Cardiac fibroblast (primary cell): Measurements from ENCODE around the gene IL1RL1.

Source experiments
- DNase-seq, 2 donors: peaks; one replicate each; pipeline versions ENCODE4 v3.0.0 to v3.0.0-alpha.2; 2010; ENCODE audit warnings: low read depth in 2 of 2
- H3K4me3 ChIP-seq, 2 donors: replicated peaks in 1 of 2; 1 replicate in 1 of 2; 2 replicates in 1 of 2; pipeline ENCODE4 v1.5.1; 2011; ENCODE audit warnings: low read depth in 2 of 2, low read length in 2 of 2, mild to moderate bottlenecking in 2 of 2, moderate library complexity in 1 of 2
- TF ChIP-seq, protein P1 (sequence below): IDR thresholded peaks from one replicate; pipeline ENCODE4 v1.5.1; 2011; ENCODE audit warnings: low read depth, mild to moderate bottlenecking, low read length, inconsistent platforms

IL1RL1 gene

DNA sequence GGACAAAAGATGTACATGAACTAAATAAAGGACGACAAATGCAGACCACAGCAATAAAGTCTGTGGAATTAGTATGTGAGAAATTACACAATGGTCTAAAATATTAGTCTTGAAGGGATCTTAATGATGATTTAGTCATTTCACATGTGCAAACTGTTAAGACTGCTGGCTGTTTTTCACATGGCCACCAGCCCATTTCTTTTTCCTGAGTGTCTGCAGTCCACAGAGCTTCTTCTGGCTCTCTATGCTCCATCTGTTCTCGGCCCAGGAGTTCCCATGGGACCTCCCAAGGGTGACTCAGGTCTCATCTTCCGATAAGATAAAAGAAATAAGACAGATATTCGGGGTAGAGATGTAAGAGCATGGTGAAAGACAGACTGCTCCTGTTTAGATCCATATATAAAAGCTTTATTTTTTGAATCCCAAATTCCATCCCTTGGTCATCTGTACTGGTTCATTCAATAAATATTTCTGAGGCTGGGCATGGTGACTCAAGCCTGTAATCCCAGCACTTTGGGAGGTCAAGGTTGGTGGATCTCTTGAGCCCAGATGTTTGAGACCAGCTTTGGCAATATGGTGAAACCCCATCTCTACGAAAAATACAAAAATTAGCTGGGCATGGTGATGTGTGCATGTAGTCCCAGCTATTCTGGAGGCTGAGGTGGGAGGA is 20.1 kb downstream of the IL1RL1 start:
- peak; percentile 25 to 46 for DNase-seq
- TF ChIP-seq, protein P1, sequence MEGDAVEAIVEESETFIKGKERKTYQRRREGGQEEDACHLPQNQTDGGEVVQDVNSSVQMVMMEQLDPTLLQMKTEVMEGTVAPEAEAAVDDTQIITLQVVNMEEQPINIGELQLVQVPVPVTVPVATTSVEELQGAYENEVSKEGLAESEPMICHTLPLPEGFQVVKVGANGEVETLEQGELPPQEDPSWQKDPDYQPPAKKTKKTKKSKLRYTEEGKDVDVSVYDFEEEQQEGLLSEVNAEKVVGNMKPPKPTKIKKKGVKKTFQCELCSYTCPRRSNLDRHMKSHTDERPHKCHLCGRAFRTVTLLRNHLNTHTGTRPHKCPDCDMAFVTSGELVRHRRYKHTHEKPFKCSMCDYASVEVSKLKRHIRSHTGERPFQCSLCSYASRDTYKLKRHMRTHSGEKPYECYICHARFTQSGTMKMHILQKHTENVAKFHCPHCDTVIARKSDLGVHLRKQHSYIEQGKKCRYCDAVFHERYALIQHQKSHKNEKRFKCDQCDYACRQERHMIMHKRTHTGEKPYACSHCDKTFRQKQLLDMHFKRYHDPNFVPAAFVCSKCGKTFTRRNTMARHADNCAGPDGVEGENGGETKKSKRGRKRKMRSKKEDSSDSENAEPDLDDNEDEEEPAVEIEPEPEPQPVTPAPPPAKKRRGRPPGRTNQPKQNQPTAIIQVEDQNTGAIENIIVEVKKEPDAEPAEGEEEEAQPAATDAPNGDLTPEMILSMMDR = no peak
- H3K4me3 ChIP-seq = no peak overlapping the region

DNA sequence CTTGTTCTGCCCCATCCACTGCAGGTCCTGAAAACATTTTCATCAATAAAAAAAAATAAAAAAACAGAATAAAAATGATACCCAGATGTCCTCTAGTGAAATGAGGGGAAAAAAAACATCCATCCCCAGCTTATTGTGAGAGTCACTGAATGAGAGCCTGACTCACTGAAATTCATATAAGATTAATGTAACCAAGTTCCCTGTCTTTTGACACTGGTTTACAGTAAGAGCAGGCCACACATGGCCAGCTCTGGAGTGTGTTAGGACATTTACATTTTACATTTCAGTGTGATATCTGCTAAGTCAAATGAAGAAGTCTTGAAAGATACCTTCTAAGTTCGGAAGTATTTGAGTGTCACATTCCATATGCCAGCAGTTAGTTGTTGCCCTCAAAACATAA is 23.1 kb downstream of the IL1RL1 start:
- H3K4me3 ChIP-seq = no peak overlapping the region
- TF ChIP-seq, protein P1 = no peak
- DNase-seq = peak in 1 of 2 donors; percentile 39

DNA sequence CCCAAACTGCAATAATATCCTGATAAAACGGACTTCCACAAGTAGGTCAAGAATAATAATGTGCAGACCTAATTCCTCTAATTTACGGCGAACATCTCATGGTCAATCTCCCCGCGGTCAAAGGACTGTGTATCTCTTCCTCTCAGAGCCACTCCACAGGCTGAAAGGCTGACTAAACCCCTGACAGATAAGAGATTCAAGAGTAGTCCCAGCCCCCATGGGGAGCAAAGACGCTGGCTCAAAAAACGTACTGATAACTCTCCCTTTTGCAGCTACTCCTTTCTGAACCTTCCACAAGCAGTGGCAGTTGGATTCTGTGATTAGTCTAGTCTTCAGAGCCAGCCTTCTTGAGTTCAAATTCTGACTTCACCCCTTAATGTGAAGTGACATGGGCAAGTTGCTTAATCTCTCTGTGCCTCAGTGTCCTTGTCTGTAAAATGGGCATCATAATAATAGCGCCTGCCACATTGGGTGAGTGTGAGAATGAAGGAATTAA is 24.6 kb downstream of the IL1RL1 start:
- peak; percentile 22 to 42 for DNase-seq
- H3K4me3 ChIP-seq = no peak overlapping the region
- TF ChIP-seq, protein P1 = no peak

DNA sequence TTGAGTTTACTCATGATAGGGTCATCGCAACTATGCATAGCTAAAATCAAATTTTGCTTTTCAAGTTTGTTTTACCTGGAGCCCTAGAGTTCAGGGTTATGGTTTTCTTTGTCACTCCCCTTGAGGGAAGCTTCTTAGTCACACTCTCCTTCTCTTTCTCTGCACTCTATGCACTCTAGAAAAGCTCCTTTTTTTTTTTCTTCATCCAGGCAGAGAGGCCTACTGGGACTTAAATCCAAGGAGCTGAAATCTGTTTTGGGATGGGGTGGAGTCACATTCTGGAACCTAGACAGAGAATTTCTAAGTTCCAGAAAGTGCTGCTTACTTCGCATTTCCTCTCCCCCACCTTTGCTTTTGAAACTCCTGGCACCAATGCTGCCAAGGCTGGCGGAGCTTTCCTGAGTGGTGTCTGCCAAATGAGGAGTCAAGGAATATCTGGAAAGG is 25.2 kb downstream of the IL1RL1 start:
- peak; percentile 82 to 91 for DNase-seq
- TF ChIP-seq, protein P1 = no peak
- peak overlapping the region in 1 of 2 donors; percentile 22 for H3K4me3 ChIP-seq

DNA sequence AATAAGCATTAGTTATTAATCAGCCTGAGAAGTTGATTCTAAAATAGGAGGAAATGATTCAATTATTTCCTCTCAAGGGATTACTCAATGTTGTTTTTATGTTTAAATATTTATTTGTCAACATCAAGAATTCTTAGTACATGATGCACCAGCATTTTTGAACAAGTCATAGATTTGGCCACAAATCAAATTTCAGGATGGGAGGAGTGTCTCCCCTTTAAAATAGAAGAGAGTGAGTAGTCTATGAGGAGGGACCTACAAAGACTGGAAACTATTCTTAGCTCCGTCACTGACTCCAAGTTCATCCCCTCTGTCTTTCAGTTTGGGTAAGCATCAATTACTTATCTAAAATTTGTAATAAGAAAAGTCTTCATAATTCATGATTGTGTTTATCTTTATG is 25.6 kb downstream of the IL1RL1 start:
- TF ChIP-seq, protein P1 = no peak
- peak overlapping the region in 1 of 2 donors; percentile 22 for H3K4me3 ChIP-seq
- DNase-seq = peak; percentile 79 to 95

DNA sequence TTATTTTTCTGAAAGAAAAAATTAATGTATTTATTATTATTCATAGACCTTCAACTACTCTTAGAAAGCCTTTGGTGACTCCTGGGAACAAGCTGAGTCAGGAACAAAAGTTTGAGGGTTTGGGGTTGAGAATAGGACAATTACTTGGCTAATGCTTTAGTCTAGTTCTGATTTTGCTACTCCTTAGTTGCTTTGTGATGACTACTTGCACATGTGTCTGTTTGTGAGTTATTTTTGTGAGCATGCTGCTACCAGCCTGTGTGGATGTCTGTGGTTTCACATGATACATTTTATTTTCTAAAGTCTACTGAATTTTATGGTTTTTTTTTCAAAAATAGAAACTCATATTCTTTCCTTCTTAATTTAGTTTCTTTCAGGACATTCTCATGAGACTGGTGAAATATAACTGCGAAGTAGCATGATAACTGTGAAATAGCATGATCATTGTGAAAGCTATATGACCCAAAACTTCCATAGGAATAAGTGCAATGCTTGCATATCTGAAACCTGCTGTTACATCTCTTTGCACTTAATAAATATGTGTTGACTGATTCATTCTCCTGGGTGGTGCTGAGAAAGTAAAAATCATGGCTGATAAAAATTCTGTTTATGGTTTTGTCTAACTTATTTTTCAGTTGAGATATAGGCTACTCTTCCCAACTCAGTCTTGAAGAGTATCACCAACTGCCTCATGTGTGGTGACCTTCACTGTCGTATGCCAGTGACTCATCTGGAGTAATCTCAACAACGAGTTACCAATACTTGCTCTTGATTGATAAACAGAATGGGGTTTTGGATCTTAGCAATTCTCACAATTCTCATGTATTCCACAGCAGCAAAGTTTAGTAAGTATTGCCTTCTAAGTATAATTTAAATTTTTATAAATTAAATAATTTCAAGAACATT is 26.4 kb downstream of the IL1RL1 start:
- no peak overlapping the region for H3K4me3 ChIP-seq
- peak; percentile 44 to 74 for DNase-seq
- TF ChIP-seq, protein P1 = no peak
